Stimulated activated CD4-positive, alpha-beta T cell treated with anti-CD3 and anti-CD28 coated beads, Interleukin-2, amount 100 ng/mL, for 24 hours (primary cell): ENCODE data around the gene SVIP.

Source experiments
- DNase-seq, 2 donors: peaks; one replicate each; pipeline ENCODE4 v3.0.0-alpha.2; 2020

Gene SVIP

DNA sequence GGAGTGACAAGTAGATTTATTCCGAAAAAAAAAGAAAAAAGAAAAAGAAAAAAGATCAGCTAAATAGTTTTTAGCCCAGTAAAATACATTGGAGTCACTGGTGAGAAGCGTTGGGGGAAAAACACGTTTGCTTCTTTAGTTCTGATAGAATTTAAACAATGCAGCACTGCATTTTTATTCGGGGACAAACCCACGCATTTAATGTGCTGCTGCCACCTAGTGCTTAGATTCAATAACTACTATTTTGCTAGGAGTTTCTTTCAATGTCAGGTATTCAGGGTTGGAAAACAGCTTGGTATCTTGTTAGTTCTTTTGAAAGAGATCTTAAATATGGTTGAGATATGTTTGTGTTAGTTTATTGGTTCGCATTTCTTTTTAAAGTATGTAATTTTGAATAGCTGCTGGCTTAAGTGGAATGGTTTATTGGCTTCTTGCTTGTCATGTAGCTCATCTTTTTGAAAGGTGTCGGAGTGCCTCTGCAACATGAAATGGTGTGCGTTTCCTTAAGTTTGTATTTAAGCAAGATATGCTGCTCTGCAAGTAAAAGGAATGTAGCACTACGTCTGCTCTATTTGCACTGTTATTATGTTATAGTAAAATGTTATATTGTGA, 41.9 kb downstream of the SVIP start:
- DNase-seq, result peak; percentile 5 to 30

GRCh38 chr11:22787055-22787454, 42.5 kb downstream of the SVIP start:
- DNase-seq, result no peak

DNA sequence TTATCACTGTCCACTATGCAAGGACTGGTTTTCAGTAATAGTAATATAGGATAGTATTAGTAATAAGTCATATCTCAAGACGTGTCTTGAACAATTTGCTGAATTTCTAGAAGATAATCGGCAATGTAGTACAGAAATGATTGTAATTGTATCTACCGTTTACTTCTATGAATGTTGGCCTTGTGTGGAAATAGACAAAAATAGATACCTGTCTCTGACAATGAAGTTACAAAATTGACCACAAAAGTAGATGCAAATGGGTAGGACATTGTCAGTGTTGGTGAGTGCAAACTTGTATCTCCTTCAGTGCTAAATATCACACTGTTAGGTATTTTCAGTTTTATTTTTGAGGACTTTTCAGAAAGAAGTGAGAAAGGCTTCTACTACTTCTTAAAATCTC, 43.1 kb downstream of the SVIP start:
- no peak for DNase-seq

DNA sequence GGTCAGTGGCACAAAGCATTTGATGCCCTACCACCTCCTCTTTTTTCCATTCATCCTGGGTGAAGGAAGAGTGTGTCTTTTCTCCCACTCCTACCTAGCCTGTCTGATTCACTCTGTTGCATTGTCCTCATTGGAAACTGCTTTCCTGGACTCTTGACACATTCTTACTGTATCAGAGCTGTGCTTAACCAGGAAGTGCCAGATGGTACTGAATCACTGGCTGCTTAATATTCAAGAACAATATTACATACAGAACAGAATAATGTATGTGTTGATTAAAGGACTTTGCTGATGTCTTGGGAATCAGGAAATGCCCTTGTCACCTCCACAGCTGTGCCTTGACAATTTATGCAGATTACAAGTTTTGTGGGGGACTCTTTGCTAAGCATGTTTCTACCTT, 44.4 kb downstream of the SVIP start:
- no peak for DNase-seq

GRCh38 chr11:22780952-22781593, 48.5 kb downstream of the SVIP start:
- DNase-seq, result no peak

DNA sequence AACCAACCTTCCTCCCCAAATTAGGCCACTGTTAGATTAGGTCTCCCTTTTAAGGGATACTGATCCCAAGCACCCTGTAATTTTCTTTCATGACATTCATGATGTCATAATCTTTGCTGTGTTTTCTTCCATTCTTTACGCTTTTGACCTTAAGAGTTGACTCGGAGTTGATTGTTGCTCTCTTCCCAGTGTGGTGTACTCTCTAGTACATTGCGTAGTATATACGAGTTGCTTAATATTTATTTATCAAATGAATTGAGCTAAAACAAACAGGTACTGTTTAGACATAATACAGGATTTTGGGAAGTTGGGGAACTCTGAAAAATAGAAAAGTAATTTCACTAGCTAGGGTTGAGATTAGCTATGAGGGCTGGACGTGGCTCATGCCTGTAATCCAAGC, 49.8 kb downstream of the SVIP start:
- no peak for DNase-seq

- DNase-seq, result no peak
Observed at GRCh38 chr11:22778642-22779041, 51.0 kb downstream of the SVIP start.

DNA sequence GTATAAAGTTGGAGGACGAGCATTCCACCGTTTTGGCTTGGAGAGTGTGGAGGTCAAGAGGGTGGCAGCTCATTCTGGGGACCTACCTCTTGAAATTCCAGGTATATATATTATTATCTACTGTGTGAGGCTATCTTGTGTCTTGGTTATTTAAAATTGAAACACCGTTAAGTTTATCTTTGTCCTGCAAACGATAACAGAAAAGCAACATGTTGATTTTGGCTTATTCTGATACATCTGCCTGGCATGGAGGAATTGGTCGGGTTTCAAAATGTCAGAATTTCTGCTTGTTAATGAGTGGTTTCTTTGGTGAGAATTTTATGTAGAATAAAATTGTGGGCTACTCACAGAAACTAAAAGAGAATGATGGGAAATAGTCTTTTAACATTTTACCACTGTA, 54.4 kb downstream of the SVIP start:
- DNase-seq, result no peak

DNA sequence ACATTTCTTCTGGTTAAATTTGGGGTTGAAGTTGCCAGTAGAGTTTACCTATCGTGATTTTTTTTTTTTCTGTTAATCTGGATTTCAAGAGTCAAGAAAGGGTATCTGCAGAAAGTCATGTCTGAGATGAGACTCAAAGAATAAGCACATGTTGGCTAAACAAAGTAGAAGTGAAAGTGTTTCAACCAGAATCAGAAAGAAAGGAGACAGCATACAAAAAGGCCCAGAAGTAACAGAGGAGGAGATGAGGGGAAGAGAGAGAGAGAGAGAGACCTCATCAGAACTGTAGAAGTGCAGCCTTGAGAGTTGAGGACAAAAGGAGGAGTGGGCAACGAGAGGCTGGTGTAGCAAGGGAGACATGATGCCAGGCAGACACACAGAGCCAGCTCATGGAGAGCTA, 54.9 kb downstream of the SVIP start:
- DNase-seq, result no peak

DNA sequence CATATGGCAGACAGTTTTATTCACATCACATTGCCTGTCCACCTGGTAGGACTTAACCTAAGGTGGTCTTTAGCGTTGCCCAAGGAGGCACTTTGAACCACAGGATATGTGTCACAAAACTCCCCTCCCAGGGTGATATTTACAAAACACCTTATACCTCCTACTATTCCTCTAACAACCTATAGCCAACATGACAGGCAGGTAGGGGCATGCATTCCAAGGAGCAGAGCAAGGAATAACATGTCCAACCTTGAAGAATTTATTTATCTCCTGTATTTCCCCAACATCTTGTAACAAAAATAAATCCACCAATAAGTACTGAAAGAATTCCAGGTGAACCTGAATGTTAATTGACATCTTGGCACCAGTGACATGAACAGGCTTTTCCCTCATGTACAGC, 60.5 kb downstream of the SVIP start:
- no peak for DNase-seq
